ENCODE measurements around the gene S100A2. TPM values are rescaled to one million over a fixed set of nuclear protein-coding genes. Genes with fewer than 3 reads are reported as not detected.

S100A2 gene
- total RNA-seq, 2 donors from 2014 or later, result 10.1 to 10.7 TPM

- Mint-ChIP-seq H3K27me3 (no peaks in the 10 kb centered on the region), H3K27ac (peak overlapping the region; percentile 98), H3K9me3 (no peaks in the 10 kb centered on the region), H3K36me3 (ENCODE audit: low read depth) (peaks cover 54% of the 10 kb centered on the region), H3K4me3 (peak overlapping the region; percentile 98), H3K4me1 (peaks cover 54% of the 10 kb centered on the region)
- ATAC-seq (replicated peaks), result no peak
Observed at GRCh38 chr1:153539395-153540093, 26.1 kb downstream of the S100A2 start.

- ATAC-seq (replicated peaks), result no peak
- Mint-ChIP-seq H3K27me3 (no peaks in the 10 kb centered on the region), H3K36me3 (ENCODE audit: low read depth) (peaks cover 54% of the 10 kb centered on the region), H3K27ac (no peak overlapping the region), H3K4me1 (peaks cover 57% of the 10 kb centered on the region), H3K9me3 (no peaks in the 10 kb centered on the region), H3K4me3 (peak overlapping the region; percentile 96)
Observed at GRCh38 chr1:153538315-153538821, 27.3 kb downstream of the S100A2 start.

- Mint-ChIP-seq H3K9me3 (no peaks in the 10 kb centered on the region), H3K27me3 (no peaks in the 10 kb centered on the region), H3K27ac (peak overlapping the region; percentile 94), H3K4me1 (peaks cover 55% of the 10 kb centered on the region), H3K36me3 (ENCODE audit: low read depth) (peaks cover 54% of the 10 kb centered on the region), H3K4me3 (peak overlapping the region; percentile 96)
- no peak for ATAC-seq (replicated peaks)
Observed at GRCh38 chr1:153537376-153537730, 28.3 kb downstream of the S100A2 start.

- peak overlapping the region; percentile 94 for H3K27ac Mint-ChIP-seq
- H3K4me1 Mint-ChIP-seq, result peaks cover 55% of the 10 kb centered on the region
- no peaks in the 10 kb centered on the region for H3K9me3 Mint-ChIP-seq
- no peak for ATAC-seq (replicated peaks)
- H3K36me3 Mint-ChIP-seq (ENCODE audit: low read depth), result peaks cover 54% of the 10 kb centered on the region
- H3K27me3 Mint-ChIP-seq, result no peaks in the 10 kb centered on the region
- peak overlapping the region; percentile 96 for H3K4me3 Mint-ChIP-seq
Observed at GRCh38 chr1:153536671-153537375, 28.8 kb downstream of the S100A2 start.

- no peaks in the 10 kb centered on the region for H3K9me3 Mint-ChIP-seq
- H3K36me3 Mint-ChIP-seq (ENCODE audit: low read depth), result peaks cover 49% of the 10 kb centered on the region
- ATAC-seq (replicated peaks), result peak; percentile 62
- no peaks in the 10 kb centered on the region for H3K27me3 Mint-ChIP-seq
- H3K4me1 Mint-ChIP-seq, result peaks cover 55% of the 10 kb centered on the region
- H3K27ac Mint-ChIP-seq, result peak overlapping the region; percentile 94
- H3K4me3 Mint-ChIP-seq, result peak overlapping the region; percentile 96
Observed at GRCh38 chr1:153536012-153536670, 29.5 kb downstream of the S100A2 start.

- Mint-ChIP-seq H3K4me1 (peaks cover 51% of the 10 kb centered on the region), H3K27me3 (no peaks in the 10 kb centered on the region), H3K27ac (peak within 1 kb of the TSS; percentile 94), H3K4me3 (peak within 1 kb of the TSS; percentile 96), H3K9me3 (no peaks in the 10 kb centered on the region), H3K36me3 (ENCODE audit: low read depth) (peaks cover 46% of the 10 kb centered on the region)
- peak; percentile 60 for ATAC-seq (replicated peaks)
Observed at GRCh38 chr1:153535242-153536011, 30.2 kb downstream of the S100A2 start, which contains the start of gene S100A6. TSS of gene S100A6 (minus strand) at chr1:153535991. CDS start at chr1:153535339, 652 bp downstream.

- peak overlapping the region; percentile 96 for H3K4me3 Mint-ChIP-seq
- no peaks in the 10 kb centered on the region for H3K27me3 Mint-ChIP-seq
- H3K9me3 Mint-ChIP-seq, result no peaks in the 10 kb centered on the region
- ATAC-seq (replicated peaks), result no peak
- peaks cover 46% of the 10 kb centered on the region for H3K36me3 Mint-ChIP-seq (ENCODE audit: low read depth)
- peaks cover 45% of the 10 kb centered on the region for H3K4me1 Mint-ChIP-seq
- H3K27ac Mint-ChIP-seq, result peak overlapping the region; percentile 94
Observed at GRCh38 chr1:153534925-153535241, 30.8 kb downstream of the S100A2 start.

GRCh38 chr1:153534226-153534924, 31.3 kb downstream of the S100A2 start:
- Mint-ChIP-seq H3K27ac (peak overlapping the region; percentile 94), H3K27me3 (no peaks in the 10 kb centered on the region), H3K9me3 (no peaks in the 10 kb centered on the region), H3K4me3 (peak overlapping the region; percentile 96), H3K4me1 (peaks cover 40% of the 10 kb centered on the region), H3K36me3 (ENCODE audit: low read depth) (peaks cover 46% of the 10 kb centered on the region)
- ATAC-seq (replicated peaks), result no peak

GRCh38 chr1:153533689-153534201, 31.9 kb downstream of the S100A2 start:
- H3K36me3 Mint-ChIP-seq (ENCODE audit: low read depth), result peaks cover 46% of the 10 kb centered on the region

GRCh38 chr1:153532769-153533599, 32.7 kb downstream of the S100A2 start:
- no peaks in the 10 kb centered on the region for H3K27me3 Mint-ChIP-seq
- H3K36me3 Mint-ChIP-seq (ENCODE audit: low read depth), result peaks cover 46% of the 10 kb centered on the region
- H3K4me1 Mint-ChIP-seq, result peaks cover 39% of the 10 kb centered on the region

More at GRCh38 chr1:153533689-153534201, 31.9 kb downstream of the S100A2 start:
- peak; percentile 16 for ATAC-seq (replicated peaks)
- Mint-ChIP-seq H3K4me1 (peaks cover 39% of the 10 kb centered on the region), H3K9me3 (no peaks in the 10 kb centered on the region), H3K4me3 (peak overlapping the region; percentile 96), H3K27ac (peak overlapping the region; percentile 94), H3K27me3 (no peaks in the 10 kb centered on the region)

GRCh38 chr1:153532181-153532580, 33.5 kb downstream of the S100A2 start:
- Mint-ChIP-seq H3K4me1 (peaks cover 39% of the 10 kb centered on the region), H3K4me3 (peak overlapping the region; percentile 96)

More at GRCh38 chr1:153532769-153533599, 32.7 kb downstream of the S100A2 start:
- Mint-ChIP-seq H3K9me3 (no peaks in the 10 kb centered on the region), H3K27ac (peak overlapping the region; percentile 94), H3K4me3 (peak overlapping the region; percentile 96)
- ATAC-seq (replicated peaks), result peak; percentile 42

GRCh38 chr1:153531638-153532037, 34.0 kb downstream of the S100A2 start:
- no peaks in the 10 kb centered on the region for H3K9me3 Mint-ChIP-seq
- H3K36me3 Mint-ChIP-seq (ENCODE audit: low read depth), result peaks cover 46% of the 10 kb centered on the region
- H3K27me3 Mint-ChIP-seq, result no peaks in the 10 kb centered on the region
- H3K27ac Mint-ChIP-seq, result peak overlapping the region; percentile 94
- peak overlapping the region; percentile 96 for H3K4me3 Mint-ChIP-seq
- no peak for ATAC-seq (replicated peaks)
- H3K4me1 Mint-ChIP-seq, result peaks cover 35% of the 10 kb centered on the region

More at GRCh38 chr1:153532181-153532580, 33.5 kb downstream of the S100A2 start:
- Mint-ChIP-seq H3K27ac (peak overlapping the region; percentile 94), H3K27me3 (no peaks in the 10 kb centered on the region), H3K36me3 (ENCODE audit: low read depth) (peaks cover 46% of the 10 kb centered on the region), H3K9me3 (no peaks in the 10 kb centered on the region)
- peak; percentile 62 for ATAC-seq (replicated peaks)

GRCh38 chr1:153527683-153528040, 38.0 kb downstream of the S100A2 start:
- no peak for ATAC-seq (replicated peaks)
- Mint-ChIP-seq H3K4me1 (peaks cover 18% of the 10 kb centered on the region), H3K27ac (no peak overlapping the region), H3K4me3 (no peak overlapping the region), H3K36me3 (ENCODE audit: low read depth) (peaks cover 9% of the 10 kb centered on the region), H3K27me3 (no peaks in the 10 kb centered on the region), H3K9me3 (no peaks in the 10 kb centered on the region)

All from activated T-helper 17 cell treated with anti-CD3 and anti-CD28 coated beads, Interleukin-2, amount 50 U/mL, for 72 hours (primary cell).